ENCODE results near the gene MBP. TPM values are rescaled to one million over a fixed set of nuclear protein-coding genes. Genes with fewer than 3 reads are reported as not detected.

The MBP gene
- total and polyA plus RNA-seq, 2 of the 13 experiments (the other 11 are each of a cell fraction or from before 2014, with no cell fraction given): 5.0 to 8.5 TPM

GRCh38 chr18:77132369-77133050 is at the start of gene MBP (continued):
- TF ChIP-seq BCLAF1 (IDR thresholded peaks at IDR 0.05) (no peak), KLF12 (CRISPR knock-in tag; IDR thresholded peaks at IDR 0.05; ENCODE audit: borderline replicate concordance) (peak; percentile 65; the same call in 1 of the 2 replicates), ZBTB25 (CRISPR knock-in tag; IDR thresholded peaks at IDR 0.05) (0 out of 2 replicates have a peak, but pooled peaks have one; percentile 6), TCF12 (IDR thresholded peaks at IDR 0.05) (no peak), TCF12 (CRISPR knock-in tag; IDR thresholded peaks at IDR 0.05) (peak; percentile 46; the same call in 1 of the 2 replicates), HMGXB4 (CRISPR knock-in tag; IDR thresholded peaks at IDR 0.05; ENCODE audit: borderline replicate concordance in 1 of 2, low read depth in 1 of 2) (peak in 1 of 2 experiments; percentile 41; a peak in 1 of 4 replicates), MED13 (CRISPR knock-in tag; IDR thresholded peaks at IDR 0.05) (no peak), ZNF121 (CRISPR knock-in tag; IDR thresholded peaks at IDR 0.05) (peak; percentile 91), ZNF567 (CRISPR knock-in tag; IDR thresholded peaks at IDR 0.05; ENCODE audit: borderline replicate concordance) (0 out of 2 replicates have a peak, but pooled peaks have one; percentile 49), TCF7 (IDR thresholded peaks at IDR 0.05; ENCODE audit: low read depth) (no peak), ZNF343 (CRISPR knock-in tag; IDR thresholded peaks at IDR 0.05) (peak; percentile 31; the same call in 1 of the 2 replicates), STAG1 (CRISPR knock-in tag; IDR thresholded peaks at IDR 0.05) (no peak), ZNF616 (CRISPR knock-in tag; IDR thresholded peaks at IDR 0.05; ENCODE audit: low read depth) (0 out of 2 replicates have a peak, but pooled peaks have one; percentile 30), ZNF607 (CRISPR knock-in tag; IDR thresholded peaks at IDR 0.05; ENCODE audit: borderline replicate concordance) (0 out of 2 replicates have a peak, but pooled peaks have one; percentile 87), ZNF274 (CRISPR knock-in tag; IDR thresholded peaks at IDR 0.05) (0 out of 2 replicates have a peak, but pooled peaks have one; percentile 6)

Measured in HepG2 (cell line).